ENCODE results near the gene RSBN1L.
"Not testable (repeated sequence)": the region's sequence is repeated elsewhere in the genome, so short reads cannot be mapped to it uniquely, and the experiment has no call there.

Gene RSBN1L

DNA sequence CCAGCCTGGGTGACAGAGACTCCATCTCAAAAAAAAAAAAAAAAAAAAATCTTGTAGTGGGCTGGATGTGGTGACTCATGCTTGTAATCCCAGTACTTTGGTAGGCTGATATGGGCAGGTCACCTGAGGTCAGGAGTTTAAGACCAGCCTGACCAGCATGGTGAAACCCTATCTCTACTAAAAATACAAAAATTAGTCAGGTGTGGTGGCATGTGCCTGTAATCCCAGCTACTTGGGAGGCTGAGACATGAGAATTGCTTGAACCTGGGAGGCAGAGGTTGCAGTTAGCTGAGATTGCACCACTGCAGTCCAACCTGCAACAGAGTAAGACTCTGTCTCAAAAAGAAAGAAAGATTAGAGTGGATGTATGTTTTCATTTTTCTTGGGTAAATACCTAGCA lies 18.7 kb downstream of the RSBN1L start:
- ATAC-seq (replicated peaks; ENCODE audit: extremely low read depth, poor library complexity, severe bottlenecking); H3K4me3 Mint-ChIP-seq; H3K9me3 Mint-ChIP-seq; H3K27me3 Mint-ChIP-seq; DNase-seq (ENCODE audit: low spot score in 2 of 2): not testable (repeated sequence)
- Mint-ChIP-seq H3K36me3 (ENCODE audit: insufficient read depth) (peaks cover 11% of the 10 kb centered on the region), H3K4me1 (peaks cover 51% of the 10 kb centered on the region), H3K27ac (ENCODE audit: low read depth) (peak overlapping the region; percentile 82)

DNA sequence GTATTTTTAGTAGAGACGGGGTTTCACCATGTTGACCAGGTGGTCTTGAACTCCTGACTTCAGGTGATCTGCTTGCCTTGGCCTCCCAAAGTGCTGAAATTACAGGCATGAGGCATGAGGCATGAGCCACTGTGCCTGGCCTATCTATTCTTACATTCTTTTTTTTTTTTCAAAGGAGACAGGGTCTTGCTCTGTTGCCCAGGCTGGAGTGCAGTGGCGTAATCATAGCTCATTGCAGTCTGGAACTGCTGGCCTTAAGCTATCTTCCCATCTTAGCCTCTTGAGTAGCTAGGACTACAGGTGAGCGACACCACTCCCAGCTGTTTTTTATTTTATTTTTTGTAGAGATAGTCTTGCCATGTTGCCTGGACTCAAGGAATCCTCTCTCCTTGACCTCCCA lies 20.5 kb downstream of the RSBN1L start:
- no peak overlapping the region for H3K27ac Mint-ChIP-seq (ENCODE audit: low read depth)
- ATAC-seq (replicated peaks; ENCODE audit: extremely low read depth, poor library complexity, severe bottlenecking) (no peak), DNase-seq (ENCODE audit: low spot score in 2 of 2) (no peak)
- H3K36me3 Mint-ChIP-seq (ENCODE audit: insufficient read depth), result peaks cover 9% of the 10 kb centered on the region
- H3K27me3 Mint-ChIP-seq, result no peaks in the 10 kb centered on the region
- no peaks in the 10 kb centered on the region for H3K9me3 Mint-ChIP-seq
- peaks cover 42% of the 10 kb centered on the region for H3K4me1 Mint-ChIP-seq
- no peak overlapping the region for H3K4me3 Mint-ChIP-seq

DNA sequence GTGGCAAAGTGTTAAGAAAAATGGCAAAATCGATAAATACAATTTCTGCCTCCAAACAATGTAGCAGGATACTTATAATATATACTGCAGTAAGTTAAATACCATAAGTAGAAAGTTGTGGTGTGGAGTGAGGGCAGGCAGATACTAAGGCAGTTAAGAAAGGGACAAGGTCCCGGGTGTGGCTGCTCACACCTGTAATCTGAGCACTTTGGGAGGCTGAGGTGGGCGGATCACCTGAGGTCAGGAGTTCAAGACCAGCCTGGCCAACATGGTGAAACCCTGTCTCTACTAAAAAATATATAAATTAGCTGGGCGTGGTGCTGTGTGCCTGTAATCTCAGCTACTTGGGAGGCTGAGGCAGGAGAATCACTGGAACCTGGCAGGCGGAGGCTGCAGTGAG lies 21.3 kb downstream of the RSBN1L start:
- H3K4me3 Mint-ChIP-seq; H3K27me3 Mint-ChIP-seq; H3K36me3 Mint-ChIP-seq (ENCODE audit: insufficient read depth); DNase-seq (ENCODE audit: low spot score in 2 of 2); H3K9me3 Mint-ChIP-seq; ATAC-seq (replicated peaks; ENCODE audit: extremely low read depth, poor library complexity, severe bottlenecking): not testable (repeated sequence)
- Mint-ChIP-seq H3K27ac (ENCODE audit: low read depth) (peak overlapping the region; percentile 60), H3K4me1 (peaks cover 38% of the 10 kb centered on the region)

GRCh38 chr7:77727527-77727926 lies 31.3 kb downstream of the RSBN1L start:
- DNase-seq (ENCODE audit: low spot score in 2 of 2) (no peak), ATAC-seq (replicated peaks; ENCODE audit: extremely low read depth, poor library complexity, severe bottlenecking) (no peak)
- Mint-ChIP-seq H3K27ac (ENCODE audit: low read depth) (peak overlapping the region; percentile 80), H3K27me3 (no peaks in the 10 kb centered on the region), H3K9me3 (no peaks in the 10 kb centered on the region), H3K36me3 (ENCODE audit: insufficient read depth) (peaks cover 10% of the 10 kb centered on the region), H3K4me3 (peak overlapping the region; percentile 28), H3K4me1 (peaks cover 42% of the 10 kb centered on the region)

- peaks cover 10% of the 10 kb centered on the region for H3K36me3 Mint-ChIP-seq (ENCODE audit: insufficient read depth)
- peaks cover 47% of the 10 kb centered on the region for H3K4me1 Mint-ChIP-seq
- DNase-seq (ENCODE audit: low spot score in 2 of 2) (no peak), ATAC-seq (replicated peaks; ENCODE audit: extremely low read depth, poor library complexity, severe bottlenecking) (peak; percentile 65)
- H3K4me3 Mint-ChIP-seq, result peak overlapping the region; percentile 28
- no peaks in the 10 kb centered on the region for H3K27me3 Mint-ChIP-seq
- no peaks in the 10 kb centered on the region for H3K9me3 Mint-ChIP-seq
- peak overlapping the region; percentile 80 for H3K27ac Mint-ChIP-seq (ENCODE audit: low read depth)
Measured at GRCh38 chr7:77727936-77728701, 31.9 kb downstream of the RSBN1L start.

DNA sequence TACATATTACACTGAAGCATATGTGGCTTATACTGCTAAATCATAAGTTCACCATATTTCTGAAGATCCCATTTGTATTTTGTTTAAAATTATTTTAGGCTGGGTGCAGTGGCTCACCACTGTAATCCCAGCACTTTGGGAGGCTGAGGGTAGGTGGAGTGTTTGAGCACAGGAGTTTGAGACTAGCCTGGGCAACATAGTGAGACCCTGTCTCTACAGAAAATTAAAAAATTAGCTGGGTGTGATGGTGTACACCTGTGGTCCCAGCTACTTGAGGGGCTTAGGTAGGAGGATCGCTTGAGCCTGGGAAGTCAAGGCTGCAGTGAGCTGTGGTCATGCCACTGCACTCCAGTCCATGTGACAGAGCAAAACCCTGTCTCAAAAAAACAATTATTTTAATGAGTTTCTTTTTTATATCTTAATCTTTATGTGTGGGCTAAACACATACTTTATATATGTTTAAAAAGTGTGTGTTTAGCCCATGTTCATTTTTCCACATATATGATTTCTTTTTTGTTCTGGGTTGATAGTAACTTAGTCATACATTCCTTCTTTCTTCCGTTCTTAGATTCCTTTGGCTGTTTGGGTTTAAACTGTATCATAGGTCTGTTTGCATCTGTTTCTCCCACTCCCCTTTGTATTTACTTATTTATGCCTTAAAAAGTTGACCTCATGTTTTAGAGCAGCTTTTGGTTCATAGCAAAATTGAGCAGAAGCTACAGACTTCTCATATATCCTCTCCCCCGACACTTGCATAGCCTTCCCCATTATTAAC lies 33.5 kb downstream of the RSBN1L start:
- no peaks in the 10 kb centered on the region for H3K9me3 Mint-ChIP-seq
- peaks cover 49% of the 10 kb centered on the region for H3K4me1 Mint-ChIP-seq
- no peak for ATAC-seq (replicated peaks; ENCODE audit: extremely low read depth, poor library complexity, severe bottlenecking)
- no peak overlapping the region for H3K4me3 Mint-ChIP-seq
- no peak for DNase-seq (ENCODE audit: low spot score in 2 of 2)
- peaks cover 10% of the 10 kb centered on the region for H3K36me3 Mint-ChIP-seq (ENCODE audit: insufficient read depth)
- no peaks in the 10 kb centered on the region for H3K27me3 Mint-ChIP-seq
- peak overlapping the region; percentile 41 for H3K27ac Mint-ChIP-seq (ENCODE audit: low read depth)

- Mint-ChIP-seq H3K36me3 (ENCODE audit: insufficient read depth) (peaks cover 7% of the 10 kb centered on the region), H3K9me3 (no peaks in the 10 kb centered on the region), H3K4me1 (peaks cover 49% of the 10 kb centered on the region), H3K27ac (ENCODE audit: low read depth) (peak overlapping the region; percentile 61), H3K4me3 (no peak overlapping the region), H3K27me3 (no peaks in the 10 kb centered on the region)
- DNase-seq (ENCODE audit: low spot score in 2 of 2) (no peak), ATAC-seq (replicated peaks; ENCODE audit: extremely low read depth, poor library complexity, severe bottlenecking) (no peak)
Measured at GRCh38 chr7:77731716-77732115, 35.5 kb downstream of the RSBN1L start.

DNA sequence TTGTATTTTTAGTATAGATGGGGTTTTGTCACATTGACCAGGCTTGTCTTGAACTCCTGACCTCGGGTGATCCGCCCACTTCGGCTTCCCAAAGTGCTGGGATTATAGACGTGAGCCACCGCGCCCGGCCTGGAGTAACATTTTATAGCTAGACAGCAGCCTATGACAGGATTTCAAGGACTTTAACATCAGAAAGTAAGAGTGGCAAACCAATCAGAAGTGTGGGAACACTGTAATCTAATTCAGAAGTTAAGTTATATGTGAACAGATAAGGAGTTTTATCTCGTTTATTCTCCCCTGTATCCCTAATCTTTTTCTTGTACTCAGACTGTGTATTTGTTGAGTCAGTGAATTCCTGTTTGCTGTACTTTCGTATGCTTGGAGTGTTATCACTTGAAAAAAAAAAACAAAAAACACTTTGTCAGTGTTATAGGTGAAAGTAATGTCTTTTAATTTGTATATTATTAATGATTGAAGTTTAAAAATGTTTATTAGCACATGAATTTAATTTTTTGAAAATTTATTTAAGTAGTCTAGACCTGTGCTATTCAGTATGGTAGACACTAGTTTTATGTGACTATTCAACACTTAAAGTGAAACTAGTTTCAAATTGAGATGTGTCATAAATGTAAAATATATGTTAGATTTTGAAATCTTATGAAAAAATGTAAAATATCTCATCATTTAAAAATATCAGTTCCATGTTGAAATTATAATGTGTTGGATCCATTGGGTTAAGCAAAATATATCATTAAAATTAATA lies 38.6 kb downstream of the RSBN1L start:
- DNase-seq (ENCODE audit: low spot score in 2 of 2), result no peak
- no peak for ATAC-seq (replicated peaks; ENCODE audit: extremely low read depth, poor library complexity, severe bottlenecking)
- Mint-ChIP-seq H3K27ac (ENCODE audit: low read depth) (peak overlapping the region; percentile 40), H3K4me1 (peaks cover 27% of the 10 kb centered on the region), H3K36me3 (ENCODE audit: insufficient read depth) (peaks cover 24% of the 10 kb centered on the region), H3K9me3 (no peaks in the 10 kb centered on the region), H3K27me3 (no peaks in the 10 kb centered on the region), H3K4me3 (no peak overlapping the region)

- DNase-seq (ENCODE audit: low spot score in 2 of 2), result no peak
- Mint-ChIP-seq H3K9me3 (no peaks in the 10 kb centered on the region), H3K27me3 (no peaks in the 10 kb centered on the region), H3K27ac (ENCODE audit: low read depth) (peak overlapping the region; percentile 40), H3K36me3 (ENCODE audit: insufficient read depth) (peaks cover 24% of the 10 kb centered on the region), H3K4me3 (no peak overlapping the region), H3K4me1 (peaks cover 21% of the 10 kb centered on the region)
- ATAC-seq (replicated peaks; ENCODE audit: extremely low read depth, poor library complexity, severe bottlenecking), result no peak
Measured at GRCh38 chr7:77735457-77735856, 39.2 kb downstream of the RSBN1L start.

DNA sequence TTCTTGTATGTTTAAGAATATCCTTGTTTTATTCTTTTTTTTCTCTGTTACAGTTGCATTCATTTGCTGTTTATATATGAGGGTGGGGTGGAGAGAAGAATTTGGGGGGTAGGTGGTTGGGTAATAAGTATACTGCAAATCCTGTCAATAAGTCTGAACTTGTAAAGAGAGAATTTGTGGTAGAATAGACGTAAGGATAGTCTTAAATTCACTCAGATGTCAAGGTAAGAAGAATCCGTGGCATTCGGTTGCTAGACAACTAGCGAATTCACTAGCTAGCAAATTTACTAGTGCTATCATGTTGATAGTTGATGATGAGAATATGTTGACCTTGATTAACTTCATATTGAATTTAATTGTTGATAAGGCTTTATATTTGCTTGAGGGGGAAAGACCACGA lies 40.7 kb downstream of the RSBN1L start:
- ATAC-seq (replicated peaks; ENCODE audit: extremely low read depth, poor library complexity, severe bottlenecking) (no peak), DNase-seq (ENCODE audit: low spot score in 2 of 2) (no peak)
- Mint-ChIP-seq H3K4me3 (no peak overlapping the region), H3K27ac (ENCODE audit: low read depth) (peak overlapping the region; percentile 68), H3K4me1 (peaks cover 10% of the 10 kb centered on the region), H3K36me3 (ENCODE audit: insufficient read depth) (peaks cover 24% of the 10 kb centered on the region), H3K9me3 (no peaks in the 10 kb centered on the region), H3K27me3 (no peaks in the 10 kb centered on the region)

DNA sequence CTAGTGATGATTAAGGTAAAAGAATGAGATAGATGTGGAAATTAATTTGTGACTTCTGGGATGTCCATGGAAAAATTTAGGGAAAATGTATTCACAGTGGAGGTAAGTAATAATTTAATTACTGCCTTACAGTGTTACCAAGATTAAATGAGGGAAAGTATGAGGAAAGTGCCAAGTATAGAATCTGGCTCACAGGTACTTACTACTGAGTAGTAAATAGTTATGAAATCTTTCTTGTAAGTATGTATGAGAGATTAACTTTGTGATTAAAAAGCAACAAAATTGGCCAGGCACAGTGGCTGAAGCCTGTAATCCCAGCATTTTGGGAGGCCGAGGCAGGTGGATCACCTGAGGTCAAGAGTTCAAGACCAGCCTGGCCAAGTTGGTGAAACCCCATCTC lies 42.1 kb downstream of the RSBN1L start:
- Mint-ChIP-seq H3K27ac (ENCODE audit: low read depth) (no peak overlapping the region), H3K4me1 (peaks cover 7% of the 10 kb centered on the region), H3K4me3 (no peak overlapping the region), H3K36me3 (ENCODE audit: insufficient read depth) (peaks cover 27% of the 10 kb centered on the region), H3K27me3 (no peaks in the 10 kb centered on the region), H3K9me3 (no peaks in the 10 kb centered on the region)
- ATAC-seq (replicated peaks; ENCODE audit: extremely low read depth, poor library complexity, severe bottlenecking) (no peak), DNase-seq (ENCODE audit: low spot score in 2 of 2) (no peak)

- Mint-ChIP-seq H3K4me1 (peaks cover 12% of the 10 kb centered on the region), H3K27me3 (no peaks in the 10 kb centered on the region), H3K27ac (ENCODE audit: low read depth) (no peak overlapping the region), H3K4me3 (no peak overlapping the region), H3K36me3 (ENCODE audit: insufficient read depth) (peaks cover 31% of the 10 kb centered on the region), H3K9me3 (no peaks in the 10 kb centered on the region)
- ATAC-seq (replicated peaks; ENCODE audit: extremely low read depth, poor library complexity, severe bottlenecking) (no peak), DNase-seq (ENCODE audit: low spot score in 2 of 2) (no peak)
Measured at GRCh38 chr7:77738871-77739270, 42.6 kb downstream of the RSBN1L start.

Data from central memory CD8-positive, alpha-beta T cell (primary cell).